ENCODE measurements around the gene ALG12. TPM values are rescaled to one million over a fixed set of nuclear protein-coding genes. Genes with fewer than 3 reads are reported as not detected.
A peak's percentile ranks its signal among the peaks of the same experiment; 100 is the strongest.

The ALG12 gene
- total RNA-seq, 1 donor from 2014 or later, result 23.2 TPM

GRCh38 chr22:49941507-49942316, 23.5 kb upstream of the ALG12 start:
- TF ChIP-seq CTCF (IDR thresholded peaks at IDR 0.05; ENCODE audit: unreplicated experiment), result no peak
- no peak overlapping the region for H3K4me3 Mint-ChIP-seq (ENCODE audit: unreplicated experiment)
- H3K27me3 Mint-ChIP-seq (ENCODE audit: unreplicated experiment), result peaks cover 6% of the 10 kb centered on the region
- no peak overlapping the region for H3K27ac Mint-ChIP-seq (ENCODE audit: unreplicated experiment)
- no peaks in the 10 kb centered on the region for H3K36me3 Mint-ChIP-seq (ENCODE audit: low read depth, unreplicated experiment)
- peaks cover 26% of the 10 kb centered on the region for H3K4me1 Mint-ChIP-seq (ENCODE audit: unreplicated experiment)
- DNase-seq (ENCODE audit: low spot score), result no peak
- peaks cover 3% of the 10 kb centered on the region for H3K9me3 Mint-ChIP-seq (ENCODE audit: unreplicated experiment)

GRCh38 chr22:49938565-49939136, 20.4 kb upstream of the ALG12 start:
- no peak overlapping the region for H3K4me3 Mint-ChIP-seq (ENCODE audit: unreplicated experiment)
- peaks cover 4% of the 10 kb centered on the region for H3K27me3 Mint-ChIP-seq (ENCODE audit: unreplicated experiment)
- no peak for DNase-seq (ENCODE audit: low spot score)
- peaks cover 3% of the 10 kb centered on the region for H3K9me3 Mint-ChIP-seq (ENCODE audit: unreplicated experiment)
- peak overlapping the region; percentile 95 for H3K27ac Mint-ChIP-seq (ENCODE audit: unreplicated experiment)
- no peak for TF ChIP-seq CTCF (IDR thresholded peaks at IDR 0.05; ENCODE audit: unreplicated experiment)
- H3K36me3 Mint-ChIP-seq (ENCODE audit: low read depth, unreplicated experiment), result no peaks in the 10 kb centered on the region
- H3K4me1 Mint-ChIP-seq (ENCODE audit: unreplicated experiment), result peaks cover 24% of the 10 kb centered on the region

- H3K27me3 Mint-ChIP-seq (ENCODE audit: unreplicated experiment), result peaks cover 4% of the 10 kb centered on the region
Observed at GRCh38 chr22:49937758-49938564, 19.7 kb upstream of the ALG12 start.

GRCh38 chr22:49936973-49937757, 18.9 kb upstream of the ALG12 start:
- Mint-ChIP-seq H3K27ac (ENCODE audit: unreplicated experiment) (peak overlapping the region; percentile 95), H3K4me3 (ENCODE audit: unreplicated experiment) (peak overlapping the region; percentile 33), H3K9me3 (ENCODE audit: unreplicated experiment) (peaks cover 3% of the 10 kb centered on the region), H3K4me1 (ENCODE audit: unreplicated experiment) (peaks cover 30% of the 10 kb centered on the region), H3K27me3 (ENCODE audit: unreplicated experiment) (peaks cover 6% of the 10 kb centered on the region), H3K36me3 (ENCODE audit: low read depth, unreplicated experiment) (no peaks in the 10 kb centered on the region)
- TF ChIP-seq CTCF (IDR thresholded peaks at IDR 0.05; ENCODE audit: unreplicated experiment), result no peak
- DNase-seq (ENCODE audit: low spot score), result no peak

More at GRCh38 chr22:49937758-49938564, 19.7 kb upstream of the ALG12 start:
- Mint-ChIP-seq H3K36me3 (ENCODE audit: low read depth, unreplicated experiment) (no peaks in the 10 kb centered on the region), H3K4me3 (ENCODE audit: unreplicated experiment) (peak overlapping the region; percentile 59), H3K9me3 (ENCODE audit: unreplicated experiment) (peaks cover 3% of the 10 kb centered on the region), H3K4me1 (ENCODE audit: unreplicated experiment) (peaks cover 29% of the 10 kb centered on the region), H3K27ac (ENCODE audit: unreplicated experiment) (peak overlapping the region; percentile 95)
- no peak for TF ChIP-seq CTCF (IDR thresholded peaks at IDR 0.05; ENCODE audit: unreplicated experiment)
- DNase-seq (ENCODE audit: low spot score), result peak; percentile 80
